Subcutaneous abdominal adipose tissue (tissue), 5 donors: ENCODE data around the gene LTBP2.
A peak's percentile ranks its signal among the peaks of the same experiment; 100 is the strongest.

Source experiments
- H3K27ac ChIP-seq: one replicate; pipeline ENCODE4 v1.7.0; 2013; ENCODE audit warnings: low read depth, mild to moderate bottlenecking, inconsistent platforms, low read length, moderate library complexity
- H3K27me3 ChIP-seq, 5 donors: one replicate each; pipeline ENCODE4 v1.7.0; 2013; ENCODE audit warnings: low read length in 5 of 5, inconsistent platforms in 1 of 5; ENCODE audit not compliant: control insufficient read depth in 5 of 5, insufficient read depth in 4 of 5
- H3K36me3 ChIP-seq, 5 donors: one replicate each; pipeline ENCODE4 v1.7.0; 2013; ENCODE audit warnings: low read length in 5 of 5; ENCODE audit not compliant: control insufficient read depth in 5 of 5, insufficient read depth in 5 of 5
- H3K4me1 ChIP-seq, 5 donors: one replicate each; pipeline ENCODE4 v1.7.0; 2013; ENCODE audit warnings: low read length in 5 of 5, mild to moderate bottlenecking in 3 of 5, moderate library complexity in 1 of 5; ENCODE audit not compliant: control insufficient read depth in 5 of 5, insufficient read depth in 5 of 5
- H3K4me3 ChIP-seq, 5 donors: one replicate each; pipeline ENCODE4 v1.7.0; 2013; ENCODE audit warnings: low read length in 5 of 5, low read depth in 1 of 5
- H3K9ac ChIP-seq, 5 donors: one replicate each; pipeline ENCODE4 v1.7.0; 2013; ENCODE audit warnings: low read length in 5 of 5, mild to moderate bottlenecking in 4 of 5, moderate library complexity in 3 of 5
- H3K9me3 ChIP-seq, 5 donors: one replicate each; pipeline ENCODE4 v1.7.0; 2013; ENCODE audit warnings: low read length in 5 of 5; ENCODE audit not compliant: control insufficient read depth in 5 of 5
- donor health status: healthy.
- donor health status: healthy.
- donor health status: healthy.
- donor health status: healthy.
- donor health status: healthy.

Gene LTBP2

GRCh38 chr14:74515891-74516412, 96.1 kb downstream of the LTBP2 start:
- Histone ChIP-seq H3K4me1 (peaks cover 0 to 22% (median 8%) of the 10 kb centered on the region in 5 donors), H3K9me3 (no peaks in the 10 kb centered on the region), H3K27me3 (no peaks in the 10 kb centered on the region), H3K36me3 (peaks cover 0 to 11% (median 3%) of the 10 kb centered on the region in 5 donors), H3K9ac (no peak overlapping the region), H3K4me3 (no peak overlapping the region), H3K27ac (no peak overlapping the region)

GRCh38 chr14:74514471-74514941, 97.5 kb downstream of the LTBP2 start:
- Histone ChIP-seq H3K9ac (peak overlapping the region in 3 of 5 donors; percentile 4 to 40 (median 23)), H3K36me3 (peaks cover 0 to 15% (median 3%) of the 10 kb centered on the region in 5 donors), H3K9me3 (no peaks in the 10 kb centered on the region), H3K27me3 (peaks cover 0 to 3% (median 0%) of the 10 kb centered on the region in 5 donors), H3K27ac (no peak overlapping the region), H3K4me3 (peak overlapping the region in 2 of 5 donors; percentile 38 to 50), H3K4me1 (peaks cover 0 to 22% (median 8%) of the 10 kb centered on the region in 5 donors)

DNA sequence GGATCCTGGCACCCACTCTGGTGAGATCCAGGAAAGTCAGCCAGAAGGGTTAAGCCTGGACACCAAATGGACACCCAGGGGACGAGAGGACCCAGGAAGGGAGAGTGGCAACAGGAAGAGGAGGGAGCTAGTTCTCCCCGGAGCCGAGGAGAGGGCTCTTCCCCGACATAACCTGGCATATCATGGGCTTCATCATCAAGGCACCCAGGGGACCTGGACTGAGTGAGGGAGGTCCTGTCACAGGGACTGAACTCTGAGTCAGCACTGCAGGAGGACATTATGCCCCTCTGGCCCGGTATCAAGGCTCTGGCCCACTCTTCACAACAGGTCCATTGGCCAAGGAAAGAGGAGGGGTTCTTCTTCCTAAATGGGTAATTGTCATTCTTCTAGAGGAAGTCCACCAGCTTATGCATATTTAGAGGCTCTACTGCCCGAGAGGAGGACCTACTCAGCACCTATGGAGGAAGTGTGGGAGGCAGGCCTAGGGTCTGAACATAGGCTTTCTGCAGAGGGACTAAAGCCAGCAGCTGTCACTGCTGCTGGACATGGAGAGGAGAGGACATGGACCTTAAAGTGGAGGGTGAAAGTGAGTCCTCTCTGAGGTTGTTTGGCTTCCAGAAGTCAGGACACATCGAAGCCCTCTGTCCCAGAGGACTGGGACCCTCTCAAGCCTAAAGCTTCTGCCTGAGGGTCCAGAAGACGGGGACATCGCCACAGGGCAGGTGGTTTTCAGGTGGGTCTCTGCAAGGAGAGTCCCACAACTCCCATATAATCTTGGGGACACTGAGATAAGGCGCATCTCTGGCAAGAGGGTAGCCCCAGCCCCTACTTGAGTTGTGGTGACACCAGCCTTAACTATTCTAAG, 99.8 kb downstream of the LTBP2 start:
- Histone ChIP-seq H3K4me1 (peaks cover 0 to 16% (median 8%) of the 10 kb centered on the region in 5 donors), H3K9ac (no peak overlapping the region), H3K9me3 (no peaks in the 10 kb centered on the region), H3K27ac (no peak overlapping the region), H3K27me3 (peaks cover 0 to 11% (median 0%) of the 10 kb centered on the region in 5 donors), H3K4me3 (no peak overlapping the region), H3K36me3 (peaks cover 0 to 32% (median 10%) of the 10 kb centered on the region in 5 donors)

- H3K9me3 ChIP-seq: no peaks in the 10 kb centered on the region
- H3K36me3 ChIP-seq: peaks cover 0 to 37% (median 15%) of the 10 kb centered on the region in 5 donors
- H3K4me3 ChIP-seq: no peak overlapping the region
- H3K9ac ChIP-seq: no peak overlapping the region
- H3K4me1 ChIP-seq: peaks cover 0 to 16% (median 8%) of the 10 kb centered on the region in 5 donors
- peaks cover 0 to 13% (median 0%) of the 10 kb centered on the region in 5 donors for H3K27me3 ChIP-seq
- H3K27ac ChIP-seq: no peak overlapping the region
Measured at GRCh38 chr14:74510959-74511409, 101.1 kb downstream of the LTBP2 start.

GRCh38 chr14:74510223-74510931, 101.7 kb downstream of the LTBP2 start:
- no peak overlapping the region for H3K4me3 ChIP-seq
- no peaks in the 10 kb centered on the region for H3K9me3 ChIP-seq
- peaks cover 0 to 40% (median 15%) of the 10 kb centered on the region in 5 donors for H3K36me3 ChIP-seq
- H3K27me3 ChIP-seq: peaks cover 0 to 14% (median 0%) of the 10 kb centered on the region in 5 donors
- H3K27ac ChIP-seq: no peak overlapping the region
- H3K4me1 ChIP-seq: peaks cover 0 to 16% (median 8%) of the 10 kb centered on the region in 5 donors
- H3K9ac ChIP-seq: no peak overlapping the region

GRCh38 chr14:74509587-74510222, 102.3 kb downstream of the LTBP2 start:
- Histone ChIP-seq H3K4me1 (peaks cover 0 to 13% (median 5%) of the 10 kb centered on the region in 5 donors), H3K27me3 (peaks cover 0 to 14% (median 0%) of the 10 kb centered on the region in 5 donors), H3K36me3 (peaks cover 0 to 41% (median 17%) of the 10 kb centered on the region in 5 donors), H3K27ac (no peak overlapping the region), H3K4me3 (no peak overlapping the region), H3K9me3 (no peaks in the 10 kb centered on the region), H3K9ac (no peak overlapping the region)

DNA sequence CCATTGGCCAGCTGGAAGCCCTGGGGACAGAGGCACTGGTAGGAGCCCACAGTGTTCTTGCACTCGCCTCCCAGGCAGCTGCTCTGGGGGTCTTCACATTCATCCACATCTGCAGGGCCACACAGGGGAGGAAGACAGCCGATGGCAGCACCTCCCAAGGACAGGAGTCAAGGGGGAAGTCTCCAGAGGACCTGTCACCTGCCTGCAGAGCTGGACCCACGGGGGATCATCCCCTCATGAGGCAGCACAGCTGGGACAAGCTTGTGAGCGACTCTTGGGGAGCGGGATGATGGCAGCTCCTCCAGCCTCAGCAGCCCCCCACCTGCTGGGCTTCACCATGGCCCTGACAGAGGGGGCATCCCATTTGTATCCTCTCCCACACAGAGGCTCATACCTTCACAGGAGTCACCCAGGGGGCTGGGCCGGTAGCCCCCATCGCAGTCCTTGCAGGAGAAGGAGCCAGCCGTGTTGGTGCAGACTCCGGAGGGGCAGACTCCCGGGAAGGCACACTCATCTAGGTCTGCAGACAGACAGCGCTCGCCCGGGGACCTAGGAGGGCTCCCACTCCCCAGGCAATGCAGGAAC, 103.1 kb downstream of the LTBP2 start:
- H3K9me3 ChIP-seq: no peaks in the 10 kb centered on the region
- no peak overlapping the region for H3K4me3 ChIP-seq
- peaks cover 0 to 7% (median 0%) of the 10 kb centered on the region in 5 donors for H3K4me1 ChIP-seq
- H3K27ac ChIP-seq: no peak overlapping the region
- peaks cover 0 to 49% (median 25%) of the 10 kb centered on the region in 5 donors for H3K36me3 ChIP-seq
- H3K27me3 ChIP-seq: peaks cover 0 to 14% (median 0%) of the 10 kb centered on the region in 5 donors
- no peak overlapping the region for H3K9ac ChIP-seq

GRCh38 chr14:74508292-74508731, 103.7 kb downstream of the LTBP2 start:
- Histone ChIP-seq H3K4me3 (no peak overlapping the region), H3K27ac (no peak overlapping the region), H3K9ac (no peak overlapping the region), H3K4me1 (peaks cover 0 to 7% (median 0%) of the 10 kb centered on the region in 5 donors), H3K36me3 (peaks cover 0 to 55% (median 26%) of the 10 kb centered on the region in 5 donors), H3K9me3 (no peaks in the 10 kb centered on the region), H3K27me3 (peaks cover 0 to 14% (median 0%) of the 10 kb centered on the region in 5 donors)

- no peak overlapping the region for H3K27ac ChIP-seq
- peaks cover 0 to 60% (median 26%) of the 10 kb centered on the region in 5 donors for H3K36me3 ChIP-seq
- no peak overlapping the region for H3K9ac ChIP-seq
Measured at GRCh38 chr14:74507840-74508239, 104.2 kb downstream of the LTBP2 start.

More at GRCh38 chr14:74507840-74508239, 104.2 kb downstream of the LTBP2 start:
- Histone ChIP-seq H3K4me1 (peaks cover 0 to 7% (median 0%) of the 10 kb centered on the region in 5 donors), H3K4me3 (no peak overlapping the region), H3K27me3 (peaks cover 0 to 14% (median 0%) of the 10 kb centered on the region in 5 donors), H3K9me3 (no peaks in the 10 kb centered on the region)
